ENCODE data around the gene ZNF133. TPM values are rescaled to one million over a fixed set of nuclear protein-coding genes. Genes with fewer than 3 reads are reported as not detected.
A peak's percentile ranks its signal among the peaks of the same experiment; 100 is the strongest.

Gene ZNF133
- polyA plus RNA-seq, 1 experiment: 13.3 TPM

DNA sequence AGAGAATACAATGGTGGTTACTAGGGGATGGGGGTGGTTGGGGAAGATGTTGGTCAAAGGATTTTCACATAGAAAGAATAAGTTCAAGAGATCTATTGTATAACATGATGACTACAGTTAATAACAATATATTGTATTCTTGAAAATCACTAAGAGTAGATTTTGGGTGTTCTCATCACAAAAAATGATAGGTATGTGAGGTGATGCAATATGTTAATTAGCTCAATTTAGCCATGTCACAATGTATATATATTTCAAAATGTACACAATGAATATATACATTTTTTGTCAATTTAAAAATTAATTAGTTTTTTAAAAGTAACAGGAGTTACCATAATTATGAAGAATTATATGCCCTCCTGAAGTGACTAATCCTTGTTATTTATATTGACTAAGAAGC is 22.3 kb downstream of the ZNF133 start:
- H3K27ac ChIP-seq (ENCODE audit: low read depth, low read length): no peak overlapping the region
- POLR2A ChIA-PET: interaction anchor here (1.2 kb wide), 1 partner anchor 22 kb away, joined by 5 read pairs; the partner anchor contains the start of gene ZNF133
- no peaks in the 10 kb centered on the region for H3K27me3 ChIP-seq (ENCODE audit: control insufficient read depth, insufficient read depth, low read length)
- no peak overlapping the region for H3K4me3 ChIP-seq (ENCODE audit: low read depth, low read length)
- no peak for DNase-seq (ENCODE audit: low read depth, low spot score)
- CTCF ChIA-PET: interaction anchor here (1.2 kb wide), 1 partner anchor 34 kb away, joined by 8 read pairs; no protein-coding TSS in a partner anchor
- H3K9me3 ChIP-seq (ENCODE audit: control insufficient read depth, insufficient read depth, low read length): no peaks in the 10 kb centered on the region
- TF ChIP-seq CTCF (IDR thresholded peaks at IDR 0.05; ENCODE audit: low read depth, low read length): no peak

- Histone ChIP-seq H3K27me3 (ENCODE audit: control insufficient read depth, insufficient read depth, low read length) (no peaks in the 10 kb centered on the region), H3K27ac (ENCODE audit: low read depth, low read length) (no peak overlapping the region), H3K4me3 (ENCODE audit: low read depth, low read length) (no peak overlapping the region), H3K9me3 (ENCODE audit: control insufficient read depth, insufficient read depth, low read length) (no peaks in the 10 kb centered on the region)
- POLR2A ChIA-PET: no interaction called here
- CTCF ChIA-PET: no interaction called here
- no peak for TF ChIP-seq CTCF (IDR thresholded peaks at IDR 0.05; ENCODE audit: low read depth, low read length)
- DNase-seq (ENCODE audit: low read depth, low spot score): no peak
These were observed 24.4 kb downstream of the ZNF133 start for GRCh38 chr20:18312723-18313122.

- Histone ChIP-seq H3K27ac (ENCODE audit: low read depth, low read length) (no peak overlapping the region), H3K4me3 (ENCODE audit: low read depth, low read length) (no peak overlapping the region), H3K9me3 (ENCODE audit: control insufficient read depth, insufficient read depth, low read length) (no peaks in the 10 kb centered on the region), H3K27me3 (ENCODE audit: control insufficient read depth, insufficient read depth, low read length) (no peaks in the 10 kb centered on the region)
- ChIA-PET POLR2A (no interaction called here), CTCF (no interaction called here)
- no peak for DNase-seq (ENCODE audit: low read depth, low spot score)
- TF ChIP-seq CTCF (IDR thresholded peaks at IDR 0.05; ENCODE audit: low read depth, low read length): no peak
These were observed 25.1 kb downstream of the ZNF133 start for GRCh38 chr20:18313411-18313810.

DNA sequence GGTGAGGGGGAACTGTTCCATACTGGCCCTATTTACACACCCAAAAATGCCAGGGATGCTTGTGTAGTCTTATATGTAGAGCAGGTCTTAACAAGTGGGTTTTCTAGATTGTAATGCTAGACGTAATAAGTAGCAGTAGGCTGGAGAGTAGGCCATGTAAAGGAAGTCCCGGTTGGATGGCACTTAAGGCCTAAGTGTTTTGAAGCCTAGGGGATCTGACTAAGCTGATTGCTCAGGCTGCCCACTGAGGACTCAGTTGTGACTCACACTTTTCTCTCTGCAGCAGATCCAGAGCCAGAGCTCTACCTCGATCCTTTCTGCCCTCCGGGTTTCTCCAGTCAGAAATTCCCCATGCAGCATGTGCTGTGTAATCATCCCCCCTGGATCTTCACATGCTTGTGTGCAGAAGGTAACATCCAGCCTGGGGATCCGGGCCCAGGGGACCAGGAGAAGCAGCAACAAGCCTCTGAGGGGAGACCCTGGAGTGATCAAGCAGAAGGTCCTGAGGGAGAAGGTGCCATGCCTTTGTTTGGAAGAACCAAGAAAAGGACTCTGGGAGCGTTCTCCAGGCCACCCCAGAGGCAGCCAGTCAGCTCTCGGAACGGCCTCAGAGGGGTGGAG is 26.6 kb downstream of the ZNF133 start:
- ChIA-PET CTCF (interaction anchor here (0.6 kb wide), 1 partner anchor 243 kb away, joined by 5 read pairs; no protein-coding TSS in a partner anchor), POLR2A (no interaction called here)
- TF ChIP-seq CTCF (IDR thresholded peaks at IDR 0.05; ENCODE audit: low read depth, low read length): no peak
- no peak overlapping the region for H3K4me3 ChIP-seq (ENCODE audit: low read depth, low read length)
- no peaks in the 10 kb centered on the region for H3K9me3 ChIP-seq (ENCODE audit: control insufficient read depth, insufficient read depth, low read length)
- H3K27ac ChIP-seq (ENCODE audit: low read depth, low read length): peak overlapping the region; percentile 12
- no peaks in the 10 kb centered on the region for H3K27me3 ChIP-seq (ENCODE audit: control insufficient read depth, insufficient read depth, low read length)
- DNase-seq (ENCODE audit: low read depth, low spot score): peak; percentile 8

DNA sequence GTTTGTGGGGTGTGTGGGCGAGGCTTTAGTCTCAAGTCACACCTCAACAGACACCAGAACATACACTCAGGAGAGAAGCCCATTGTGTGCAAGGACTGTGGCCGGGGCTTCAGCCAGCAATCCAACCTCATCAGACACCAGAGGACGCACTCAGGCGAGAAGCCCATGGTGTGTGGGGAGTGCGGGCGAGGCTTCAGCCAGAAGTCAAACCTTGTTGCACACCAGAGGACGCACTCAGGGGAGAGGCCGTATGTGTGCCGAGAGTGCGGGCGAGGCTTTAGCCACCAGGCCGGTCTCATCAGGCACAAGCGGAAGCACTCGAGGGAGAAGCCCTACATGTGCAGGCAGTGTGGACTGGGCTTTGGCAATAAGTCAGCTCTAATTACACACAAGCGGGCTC is 27.8 kb downstream of the ZNF133 start:
- H3K4me3 ChIP-seq (ENCODE audit: low read depth, low read length): no peak overlapping the region
- no peaks in the 10 kb centered on the region for H3K27me3 ChIP-seq (ENCODE audit: control insufficient read depth, insufficient read depth, low read length)
- H3K9me3 ChIP-seq (ENCODE audit: control insufficient read depth, insufficient read depth, low read length): no peaks in the 10 kb centered on the region
- H3K27ac ChIP-seq (ENCODE audit: low read depth, low read length): no peak overlapping the region
- CTCF ChIA-PET: no interaction called here
- no peak for DNase-seq (ENCODE audit: low read depth, low spot score)
- TF ChIP-seq CTCF (IDR thresholded peaks at IDR 0.05; ENCODE audit: low read depth, low read length): no peak
- POLR2A ChIA-PET: no interaction called here
